Smooth muscle cell (in vitro differentiated cells): ENCODE measurements around the gene MYH6. TPM values are rescaled to one million over a fixed set of nuclear protein-coding genes. Genes with fewer than 3 reads are reported as not detected.

ENCODE experiments used
- DNase-seq: peaks from one replicate; lab custom pipeline; 2025; ENCODE audit not compliant: unreplicated experiment; lab: John Stamatoyannopoulos, UW
- H2AFZ ChIP-seq: fragments of 200-600 bp; sonication (generic); 2 replicates; pipeline ENCODE4 v1.6.0; 2016; ENCODE audit warnings: antibody characterized with exemption, low read depth, mild to moderate bottlenecking
- H3F3A ChIP-seq: fragments of 200-600 bp; sonication (generic); 2 replicates; pipeline ENCODE4 v1.6.0; 2017; ENCODE audit warnings: antibody characterized with exemption, low read depth
- H3K27ac ChIP-seq: fragments of 200-600 bp; sonication (generic); 2 replicates; pipeline ENCODE4 v1.5.1; 2016; ENCODE audit warnings: low read depth, mild to moderate bottlenecking
- H3K27me3 ChIP-seq: fragments of 200-600 bp; sonication (generic); 2 replicates; pipeline ENCODE4 v1.6.1; 2016; ENCODE audit warnings: low read depth, mild to moderate bottlenecking
- H3K36me3 ChIP-seq: fragments of 200-600 bp; sonication (generic); 2 replicates; pipeline ENCODE4 v1.5.1; 2016; ENCODE audit warnings: low read depth
- H3K4me1 ChIP-seq: fragments of 200-600 bp; sonication (generic); 2 replicates; pipeline ENCODE4 v1.5.1; 2016; ENCODE audit warnings: low read depth
- H3K4me2 ChIP-seq: fragments of 200-600 bp; sonication (generic); 2 replicates; pipeline ENCODE4 v1.6.0; 2016; ENCODE audit warnings: mild to moderate bottlenecking
- H3K4me3 ChIP-seq: fragments of 200-600 bp; sonication (generic); 2 replicates; pipeline ENCODE4 v1.5.1; 2016; ENCODE audit warnings: mild to moderate bottlenecking
- H3K79me2 ChIP-seq: fragments of 200-600 bp; sonication (generic); 2 replicates; pipeline ENCODE4 v1.6.0; 2016; ENCODE audit warnings: low read depth, mild to moderate bottlenecking
- H3K9ac ChIP-seq: fragments of 200-600 bp; sonication (generic); 2 replicates; pipeline ENCODE4 v1.6.0; 2016; ENCODE audit warnings: low read depth
- H3K9me3 ChIP-seq: fragments of 200-600 bp; sonication (generic); replicated peaks from 2 replicates; pipeline ENCODE4 v1.5.1; 2016; ENCODE audit warnings: low read depth
- H4K20me1 ChIP-seq: fragments of 200-600 bp; sonication (generic); 2 replicates; pipeline ENCODE4 v1.6.0; 2016; ENCODE audit warnings: low read depth
- WGBS: methylation state at CpG from one replicate; pipeline ENCODE4 v1.1.7; 2016; ENCODE audit warnings: low lambda C conversion rate; 5-methylcytosine and 5-hydroxymethylcytosine counted together
- polyA plus RNA-seq: library from polyadenylated mRNA; unstranded; fragments of >200 nt; fragmentation: Nextera tagmentation; extraction: Ambion mirVana; gene quantifications from 2 replicates; pipeline ENCODE4 v1.2.1, GENCODE V29; 2016
- total RNA-seq: library from RNA; depleted of rRNA; stranded (reverse); fragments of >200 nt; gene quantifications from 2 replicates; pipeline ENCODE4 v1.2.3, GENCODE V29; 2014
- TF ChIP-seq, protein P1 (sequence below): fragments of 200-600 bp; sonication (generic); IDR thresholded peaks from 2 replicates; pipeline ENCODE4 v1.5.1; 2017; ENCODE audit warnings: borderline replicate concordance, mild to moderate bottlenecking, antibody characterized with exemption; ENCODE audit not compliant: insufficient read depth, poor library complexity, severe bottlenecking

Gene MYH6
- total and polyA plus RNA-seq, 2 experiments from 2014 or later = 0.23 TPM; not detected in 1

- H3K4me2 ChIP-seq = no peak overlapping the region
- TF ChIP-seq, protein P1, sequence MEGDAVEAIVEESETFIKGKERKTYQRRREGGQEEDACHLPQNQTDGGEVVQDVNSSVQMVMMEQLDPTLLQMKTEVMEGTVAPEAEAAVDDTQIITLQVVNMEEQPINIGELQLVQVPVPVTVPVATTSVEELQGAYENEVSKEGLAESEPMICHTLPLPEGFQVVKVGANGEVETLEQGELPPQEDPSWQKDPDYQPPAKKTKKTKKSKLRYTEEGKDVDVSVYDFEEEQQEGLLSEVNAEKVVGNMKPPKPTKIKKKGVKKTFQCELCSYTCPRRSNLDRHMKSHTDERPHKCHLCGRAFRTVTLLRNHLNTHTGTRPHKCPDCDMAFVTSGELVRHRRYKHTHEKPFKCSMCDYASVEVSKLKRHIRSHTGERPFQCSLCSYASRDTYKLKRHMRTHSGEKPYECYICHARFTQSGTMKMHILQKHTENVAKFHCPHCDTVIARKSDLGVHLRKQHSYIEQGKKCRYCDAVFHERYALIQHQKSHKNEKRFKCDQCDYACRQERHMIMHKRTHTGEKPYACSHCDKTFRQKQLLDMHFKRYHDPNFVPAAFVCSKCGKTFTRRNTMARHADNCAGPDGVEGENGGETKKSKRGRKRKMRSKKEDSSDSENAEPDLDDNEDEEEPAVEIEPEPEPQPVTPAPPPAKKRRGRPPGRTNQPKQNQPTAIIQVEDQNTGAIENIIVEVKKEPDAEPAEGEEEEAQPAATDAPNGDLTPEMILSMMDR = no peak
- 78% methylated on average over 11 of the region's 11 CpGs for WGBS
- H3K4me1 ChIP-seq = peaks cover 22% of the 10 kb centered on the region
- no peak overlapping the region for H3K9ac ChIP-seq
- no peaks in the 10 kb centered on the region for H4K20me1 ChIP-seq
- no peak for DNase-seq
- no peaks in the 10 kb centered on the region for H3K27me3 ChIP-seq
- H3K36me3 ChIP-seq = no peaks in the 10 kb centered on the region
- H3K9me3 ChIP-seq = no peaks in the 10 kb centered on the region
- H3K79me2 ChIP-seq = no peaks in the 10 kb centered on the region
- H3F3A ChIP-seq = no peaks in the 10 kb centered on the region
- H3K27ac ChIP-seq = no peak overlapping the region
- H3K4me3 ChIP-seq = no peak overlapping the region
- H2AFZ ChIP-seq = no peak overlapping the region
These were observed 35.3 kb upstream of the MYH6 start for GRCh38 chr14:23443411-23443812.

GRCh38 chr14:23442721-23443356 is 34.8 kb upstream of the MYH6 start:
- Histone ChIP-seq H4K20me1 (no peaks in the 10 kb centered on the region), H3K79me2 (no peaks in the 10 kb centered on the region), H3K9me3 (no peaks in the 10 kb centered on the region), H3F3A (no peaks in the 10 kb centered on the region), H3K9ac (no peak overlapping the region), H3K4me1 (peaks cover 28% of the 10 kb centered on the region), H3K27ac (no peak overlapping the region), H3K27me3 (no peaks in the 10 kb centered on the region), H3K36me3 (no peaks in the 10 kb centered on the region), H3K4me2 (no peak overlapping the region), H2AFZ (no peak overlapping the region), H3K4me3 (no peak overlapping the region)
- TF ChIP-seq, protein P1 = no peak
- WGBS = 83% methylated on average over 9 of the region's 9 CpGs
- no peak for DNase-seq

GRCh38 chr14:23441076-23441475 is 33.0 kb upstream of the MYH6 start:
- H3K27me3 ChIP-seq = no peaks in the 10 kb centered on the region
- no peaks in the 10 kb centered on the region for H3F3A ChIP-seq
- 69% methylated on average over 1 of the region's 1 CpG for WGBS
- TF ChIP-seq, protein P1 = no peak
- H3K27ac ChIP-seq = no peak overlapping the region
- peaks cover 44% of the 10 kb centered on the region for H3K4me1 ChIP-seq
- H3K4me3 ChIP-seq = no peak overlapping the region
- no peaks in the 10 kb centered on the region for H4K20me1 ChIP-seq
- no peaks in the 10 kb centered on the region for H3K79me2 ChIP-seq
- H2AFZ ChIP-seq = no peak overlapping the region
- H3K4me2 ChIP-seq = no peak overlapping the region
- no peak for DNase-seq
- H3K9me3 ChIP-seq = no peaks in the 10 kb centered on the region
- no peak overlapping the region for H3K9ac ChIP-seq
- H3K36me3 ChIP-seq = no peaks in the 10 kb centered on the region
